ENCODE data around the gene SEMA6C.

Gene SEMA6C

GRCh38 chr1:151159373-151159772 lies 12.9 kb upstream of the SEMA6C start:
- DNase-seq (ENCODE audit: low read depth in 2 of 2): no peak

DNA sequence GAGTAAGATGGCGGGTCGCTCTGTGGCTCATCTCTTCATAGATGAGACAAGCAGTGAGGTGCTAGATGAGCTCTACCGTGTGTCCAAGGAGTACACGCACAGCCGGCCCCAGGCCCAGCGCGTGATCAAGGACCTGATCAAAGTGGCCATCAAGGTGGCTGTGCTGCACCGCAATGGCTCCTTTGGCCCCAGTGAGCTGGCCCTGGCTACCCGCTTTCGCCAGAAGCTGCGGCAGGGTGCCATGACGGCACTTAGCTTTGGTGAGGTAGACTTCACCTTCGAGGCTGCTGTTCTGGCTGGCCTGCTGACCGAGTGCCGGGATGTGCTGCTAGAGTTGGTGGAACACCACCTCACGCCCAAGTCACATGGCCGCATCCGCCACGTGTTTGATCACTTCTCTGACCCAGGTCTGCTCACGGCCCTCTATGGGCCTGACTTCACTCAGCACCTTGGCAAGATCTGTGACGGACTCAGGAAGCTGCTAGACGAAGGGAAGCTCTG lies 12.4 kb upstream of the SEMA6C start:
- no peak for DNase-seq (ENCODE audit: low read depth in 2 of 2)

DNA sequence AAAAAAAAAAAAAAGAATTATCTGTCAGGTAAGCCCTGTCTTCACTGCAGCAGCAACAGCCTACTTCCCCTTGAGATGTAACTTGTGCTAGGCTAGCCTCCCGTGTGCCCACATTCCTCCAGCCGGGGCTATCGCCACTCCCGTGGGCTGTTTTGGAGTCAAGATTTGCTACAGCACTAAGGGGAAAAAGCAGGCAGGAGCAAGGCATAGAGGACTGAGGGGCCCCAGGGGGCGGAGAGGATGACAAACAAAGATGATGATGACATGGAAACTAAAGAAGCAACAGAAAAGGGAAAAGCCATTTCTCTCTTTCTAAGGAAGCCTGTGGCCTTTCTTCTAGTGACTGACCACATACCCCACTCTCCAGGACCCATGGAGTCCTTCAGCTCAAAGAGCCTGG lies 11.9 kb upstream of the SEMA6C start:
- peak in 1 of 2 donors; percentile 61 for DNase-seq (ENCODE audit: low read depth in 2 of 2)

- DNase-seq (ENCODE audit: low read depth in 2 of 2): peak; percentile 54 to 60
Measured at GRCh38 chr1:151157067-151157531, 10.7 kb upstream of the SEMA6C start.

GRCh38 chr1:151156515-151156819 lies 10.0 kb upstream of the SEMA6C start, which contains the start of gene TNFAIP8L2:
TSS of gene TNFAIP8L2 (plus strand) at chr1:151156649. CDS start at chr1:151158698, 2,049 bp downstream.
- DNase-seq (ENCODE audit: low read depth in 2 of 2): peak; percentile 73 to 74

- no peak for DNase-seq (ENCODE audit: low read depth in 2 of 2)
Measured at GRCh38 chr1:151147665-151148064, 1.2 kb upstream of the SEMA6C start.

DNA sequence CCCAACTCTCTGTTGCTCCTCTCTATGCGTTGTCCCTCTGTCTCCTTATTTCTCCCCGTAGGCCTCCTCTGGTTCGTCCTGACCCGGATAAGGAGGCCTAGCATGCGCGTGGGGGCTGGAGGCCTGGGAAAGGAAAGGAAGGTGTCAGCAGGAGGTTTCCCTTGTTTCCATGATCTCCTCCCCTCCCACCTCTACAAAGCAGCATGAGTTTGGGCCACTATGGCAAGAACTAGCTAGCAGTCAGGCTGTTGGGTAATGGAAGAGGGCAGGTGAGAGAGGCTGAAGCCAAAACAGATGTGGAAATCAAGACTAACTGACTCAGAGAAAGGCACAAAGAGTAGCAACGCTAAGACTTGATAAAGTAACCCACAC lies 687 bp upstream of the SEMA6C start:
- no peak for DNase-seq (ENCODE audit: low read depth in 2 of 2)

- DNase-seq (ENCODE audit: low read depth in 2 of 2): no peak
Measured at GRCh38 chr1:151146072-151146411, 389 bp downstream of the SEMA6C start.

GRCh38 chr1:151145304-151146071 lies 943 bp downstream of the SEMA6C start:
- no peak for DNase-seq (ENCODE audit: low read depth in 2 of 2)

GRCh38 chr1:151144474-151145303 lies 1.7 kb downstream of the SEMA6C start:
- DNase-seq (ENCODE audit: low read depth in 2 of 2): no peak

DNA sequence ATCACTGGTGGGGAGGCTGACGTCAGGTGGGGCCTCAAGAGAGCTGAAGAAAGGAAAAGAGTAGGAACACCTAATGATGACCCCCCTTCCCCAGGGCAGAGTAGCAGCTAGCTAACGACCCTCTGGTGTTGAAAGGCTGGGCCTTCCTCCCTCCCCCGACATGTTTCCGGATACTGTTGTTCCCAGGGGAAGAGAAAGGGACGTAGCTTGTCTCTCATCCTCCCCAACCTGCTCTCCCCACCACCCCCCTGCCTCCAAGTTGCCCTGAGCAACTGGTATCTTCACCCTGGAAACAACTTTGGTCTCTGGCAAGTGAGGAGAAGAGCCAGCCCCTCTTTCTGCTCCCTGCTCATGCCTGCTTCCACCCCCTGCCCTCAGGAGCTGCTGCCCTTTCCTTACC lies 2.4 kb downstream of the SEMA6C start:
- DNase-seq (ENCODE audit: low read depth in 2 of 2): no peak

DNA sequence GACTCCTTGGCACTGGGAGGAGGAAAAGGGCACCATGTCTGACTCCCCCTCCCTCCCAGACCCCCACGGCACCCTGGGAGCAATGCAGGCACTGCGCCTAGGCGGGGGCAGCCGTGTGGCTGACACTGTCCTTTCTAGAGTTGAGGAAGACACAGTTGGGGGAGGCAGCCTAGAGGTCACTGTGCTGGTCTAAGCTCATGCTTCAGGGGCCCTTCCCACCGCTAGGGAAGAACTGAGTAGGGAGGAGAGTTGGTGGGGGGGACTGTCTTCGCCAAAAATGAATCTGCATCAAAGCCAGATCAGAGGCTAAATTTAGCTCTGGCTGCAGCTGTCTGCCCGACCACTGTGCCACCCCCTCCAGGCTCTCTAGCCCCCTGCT lies 3.4 kb downstream of the SEMA6C start:
- no peak for DNase-seq (ENCODE audit: low read depth in 2 of 2)

- no peak for DNase-seq (ENCODE audit: low read depth in 2 of 2)
Measured at GRCh38 chr1:151142411-151143056, 3.9 kb downstream of the SEMA6C start.

GRCh38 chr1:151137789-151138188 lies 8.6 kb downstream of the SEMA6C start:
- DNase-seq (ENCODE audit: low read depth in 2 of 2): no peak

- DNase-seq (ENCODE audit: low read depth in 2 of 2): no peak
Measured at GRCh38 chr1:151135433-151136385, 10.7 kb downstream of the SEMA6C start.

DNA sequence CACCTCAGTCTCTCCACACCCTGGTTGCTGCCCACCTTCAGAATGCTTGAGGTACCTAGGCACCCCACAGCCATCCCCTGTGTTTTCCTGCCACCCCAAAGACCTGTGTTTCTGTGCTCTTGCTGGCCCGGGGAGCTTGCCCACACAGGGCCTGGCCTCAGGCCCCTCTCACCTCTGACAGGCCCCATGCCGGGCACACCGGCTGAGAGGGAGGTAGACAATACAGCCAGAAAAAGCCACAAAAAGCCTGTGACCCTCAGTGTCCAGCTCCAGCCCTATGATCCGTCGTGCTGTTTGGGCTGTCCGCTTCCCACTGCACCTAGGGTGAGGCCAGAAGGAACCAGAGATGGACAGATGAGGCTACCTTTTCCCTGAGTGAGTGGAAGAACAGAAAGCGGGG lies 11.4 kb downstream of the SEMA6C start:
- DNase-seq (ENCODE audit: low read depth in 2 of 2): no peak

DNA sequence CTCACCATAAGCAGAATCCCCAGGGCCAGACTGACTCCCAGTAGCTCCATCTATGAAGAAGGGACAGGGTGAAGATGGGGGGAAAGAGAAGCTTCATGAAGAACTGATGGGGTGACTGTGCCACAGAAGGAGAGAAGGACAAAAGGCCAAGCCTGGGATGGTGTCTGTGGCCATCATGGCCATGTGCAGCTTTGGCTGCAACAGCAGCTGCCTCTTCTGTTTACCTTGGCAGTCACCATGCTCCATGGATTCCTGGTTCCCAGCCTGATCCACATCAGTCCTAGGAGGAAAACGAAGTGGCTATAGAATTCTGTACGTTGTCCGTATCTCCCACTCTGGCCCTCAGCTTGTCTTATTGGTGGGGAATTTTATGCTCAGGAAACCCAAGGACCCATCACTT lies 12.0 kb downstream of the SEMA6C start:
- no peak for DNase-seq (ENCODE audit: low read depth in 2 of 2)

- no peak for DNase-seq (ENCODE audit: low read depth in 2 of 2)
Measured at GRCh38 chr1:151133018-151133806, 13.2 kb downstream of the SEMA6C start.

GRCh38 chr1:151132335-151133017 lies 14.0 kb downstream of the SEMA6C start:
- no peak for DNase-seq (ENCODE audit: low read depth in 2 of 2)

Data from stimulated activated CD8-positive, alpha-beta memory T cell treated with anti-CD3 and anti-CD28 coated beads, Interleukin-15, amount 100 ng/mL, for 48 hours (primary cell).